GM19372 (cell line): ENCODE data around the gene DSC2.

Experiments
- ATAC-seq: cut with Tn5 transposase; IDR thresholded peaks from one replicate; pipeline ENCODE4 v1.9.1; 2021; ENCODE audit warnings: mild to moderate bottlenecking, low read depth, moderate library complexity; ENCODE audit not compliant: unreplicated experiment

The DSC2 gene

GRCh38 chr18:31099450-31100230, 2.6 kb downstream of the DSC2 start:
- no peak for ATAC-seq

GRCh38 chr18:31098878-31099277, 3.3 kb downstream of the DSC2 start:
- ATAC-seq = no peak

GRCh38 chr18:31097666-31098065, 4.6 kb downstream of the DSC2 start:
- ATAC-seq = no peak

GRCh38 chr18:31093880-31094279, 8.3 kb downstream of the DSC2 start:
- ATAC-seq = no peak

- ATAC-seq = no peak
Measured at GRCh38 chr18:31093294-31093693, 8.9 kb downstream of the DSC2 start.

GRCh38 chr18:31091350-31091749, 10.9 kb downstream of the DSC2 start:
- no peak for ATAC-seq

- ATAC-seq = no peak
Measured at GRCh38 chr18:31088532-31088931, 13.7 kb downstream of the DSC2 start.

GRCh38 chr18:31079973-31080372, 22.2 kb downstream of the DSC2 start:
- ATAC-seq = no peak

GRCh38 chr18:31077878-31078277, 24.3 kb downstream of the DSC2 start:
- no peak for ATAC-seq

- no peak for ATAC-seq
Measured at GRCh38 chr18:31072175-31072574, 30.0 kb downstream of the DSC2 start.

- no peak for ATAC-seq
Measured at GRCh38 chr18:31070206-31070605, 32.0 kb downstream of the DSC2 start.

GRCh38 chr18:31066266-31066665, 36.0 kb downstream of the DSC2 start:
- ATAC-seq = no peak

GRCh38 chr18:31065036-31065773, 37.0 kb downstream of the DSC2 start:
- no peak for ATAC-seq

- peak; percentile 72 for ATAC-seq
Measured at GRCh38 chr18:31064130-31064529, 38.1 kb downstream of the DSC2 start.

- ATAC-seq = no peak
Measured at GRCh38 chr18:31061945-31062344, 40.3 kb downstream of the DSC2 start.

- ATAC-seq = no peak
Measured at GRCh38 chr18:31058897-31059296, 43.3 kb downstream of the DSC2 start.

GRCh38 chr18:31057917-31058316, 44.3 kb downstream of the DSC2 start:
- ATAC-seq = no peak

GRCh38 chr18:31057051-31057450, 45.2 kb downstream of the DSC2 start:
- no peak for ATAC-seq

- ATAC-seq = no peak
Measured at GRCh38 chr18:31056296-31056695, 45.9 kb downstream of the DSC2 start.

- ATAC-seq = no peak
Measured at GRCh38 chr18:31050635-31051034, 51.6 kb downstream of the DSC2 start.

- no peak for ATAC-seq
Measured at GRCh38 chr18:31049189-31049588, 53.0 kb downstream of the DSC2 start.

GRCh38 chr18:31048216-31048615, 54.0 kb downstream of the DSC2 start:
- no peak for ATAC-seq
